Upper lobe of left lung (tissue), 4 donors: ENCODE data around the gene DST.

Source experiments
- CTCF ChIP-seq, 6 experiments: fragments of 450-650 bp in 4 of 6; fragments of 200-600 bp in 2 of 6; sonication (generic) in 2 of 6; IDR thresholded peaks; one replicate each; pipeline ENCODE4 v1.5.1; 2016 to 2019; ENCODE audit warnings: antibody characterized with exemption in 6 of 6
- EP300 ChIP-seq, 4 donors: sonication (generic); formaldehyde crosslinking; IDR thresholded peaks; one replicate each; pipeline ENCODE4 v1.5.1; 2017; ENCODE audit warnings: antibody characterized with exemption in 4 of 4, control low read depth in 2 of 4
- POLR2A ChIP-seq, 4 donors: fragments of 450-650 bp; IDR thresholded peaks; one replicate each; pipeline ENCODE4 v1.5.1; 2016 to 2017; ENCODE audit warnings: antibody characterized with exemption in 4 of 4, mild to moderate bottlenecking in 2 of 4
- POLR2AphosphoS5 ChIP-seq, 2 donors: sonication (generic); formaldehyde crosslinking; IDR thresholded peaks; one replicate each; pipeline ENCODE4 v1.5.1; 2017; ENCODE audit warnings: antibody characterized with exemption in 2 of 2

- TF ChIP-seq CTCF (IDR thresholded peaks at IDR 0.05) (no peak), POLR2A (IDR thresholded peaks at IDR 0.05) (no peak), EP300 (IDR thresholded peaks at IDR 0.05) (no peak), POLR2AphosphoS5 (IDR thresholded peaks at IDR 0.05) (no peak)
Measured at GRCh38 chr6:56526860-56527544, 115.7 kb downstream of the DST start.
